K562 (cell line): ENCODE data around the gene ICAM1. TPM values are rescaled to one million over a fixed set of nuclear protein-coding genes. Genes with fewer than 3 reads are reported as not detected.

Experiments
- HDAC1 ChIP-seq, 2 experiments: fragments of 450-650 bp; IDR thresholded peaks; 2 replicates each; pipeline ENCODE4 v1.6.1; 2016 to 2017; ENCODE audit warnings: inconsistent platforms in 1 of 2, mild to moderate bottlenecking in 1 of 2, moderate library complexity in 1 of 2
- PURB ChIP-seq: sonication (generic); formaldehyde crosslinking; IDR thresholded peaks from 2 replicates; pipeline ENCODE4 v1.9.0; 2021; ENCODE audit warnings: low read depth, mild to moderate bottlenecking, missing genetic modification reagents
- SMAD1 ChIP-seq: fragments of 150-350 bp; IDR thresholded peaks from 2 replicates; pipeline ENCODE4 v1.6.1; 2014; ENCODE audit warnings: low read length, low read depth; ENCODE audit not compliant: partially characterized antibody
- ZBTB7A ChIP-seq: IDR thresholded peaks from 2 replicates; pipeline ENCODE4 v1.6.1; 2011; ENCODE audit warnings: low read depth, mild to moderate bottlenecking, low read length, moderate library complexity, borderline replicate concordance; ENCODE audit not compliant: control insufficient read depth
- ZNF124 ChIP-seq: sonication (generic); formaldehyde crosslinking; IDR thresholded peaks from 2 replicates; pipeline ENCODE4 v1.8.1; 2022; ENCODE audit warnings: missing genetic modification reagents
- ZNF24 ChIP-seq: fragments of 450-650 bp; IDR thresholded peaks from 2 replicates; pipeline ENCODE4 v1.6.1; 2016
- ZNF318 ChIP-seq, 2 experiments: fragments of 450-650 bp; IDR thresholded peaks; 2 replicates each; pipeline ENCODE4 v1.6.1; 2016; ENCODE audit warnings: mild to moderate bottlenecking in 2 of 2, borderline replicate concordance in 1 of 2, low read depth in 1 of 2, moderate library complexity in 1 of 2
- ZNF561 ChIP-seq: fragments of 450-650 bp; formaldehyde crosslinking; conservative IDR thresholded peaks from 2 replicates; pipeline ENCODE4 v1.4.0; 2020; ENCODE audit warnings: mild to moderate bottlenecking, moderate library complexity
- polyA plus RNA-seq, 8 experiments: library from polyadenylated mRNA; depleted of rRNA in 4 of 8; stranded (reverse) in 5 of 8; unstranded in 3 of 8; fragments of >200 nt; fragmentation: Nextera tagmentation in 2 of 8; fragmentation: Illumina TruSeq in 1 of 8; extraction: Ambion mirVana in 2 of 8; extraction: Trizol in 1 of 8; gene quantifications; 2 replicates each; pipeline versions ENCODE4 v1.2.1 to v1.2.3, GENCODE V29; 2011 to 2014; ENCODE audit warnings: inconsistent platforms in 1 of 8, missing spikeins in 1 of 8
- total RNA-seq, 7 experiments: library from RNA; depleted of rRNA in 6 of 7; stranded (reverse); fragments of >200 nt in 6 of 7; fragmentation: Illumina TruSeq in 2 of 7; extraction: Trizol in 2 of 7; gene quantifications; 2 replicates each; pipeline versions ENCODE4 v1.2.1 to v1.2.3, GENCODE V29; 2011 to 2021; ENCODE audit warnings: low replicate concordance in 1 of 7

The ICAM1 gene
- total and polyA plus RNA-seq, 9 of the 15 experiments (the other 6 are each of a cell fraction or from before 2014, with no cell fraction given): 2.3 to 24.4 (median 13.4) TPM

- no peak for TF ChIP-seq PURB (CRISPR knock-in tag)
- TF ChIP-seq ZNF124 (CRISPR knock-in tag): no peak
- no peak for TF ChIP-seq HDAC1 (IDR thresholded peaks at IDR 0.05)
- TF ChIP-seq ZNF318 (IDR thresholded peaks at IDR 0.05; ENCODE audit: borderline replicate concordance in 1 of 2, low read depth in 1 of 2): no peak
- peak; percentile 96 for TF ChIP-seq SMAD1
- TF ChIP-seq ZBTB7A: peak; percentile 35; the same call in 1 of the 2 replicates
- TF ChIP-seq ZNF561 (CRISPR knock-in tag): no peak
- 0 out of 2 replicates have a peak, but pooled peaks have one; percentile 9 for TF ChIP-seq ZNF24
Measured at GRCh38 chr19:10271543-10272086, 695 bp downstream of the ICAM1 start (continued).
